GM23248 (cell line): Measurements from ENCODE around the gene DIP2C.

Experiments used
- EZH2 ChIP-seq: fragments of 200-600 bp; sonication (generic); IDR thresholded peaks from 2 replicates; pipeline ENCODE4 v1.6.1; 2018; ENCODE audit warnings: antibody characterized with exemption, mild to moderate bottlenecking; ENCODE audit not compliant: insufficient read depth, poor library complexity, severe bottlenecking
- EZH2phosphoT487 ChIP-seq: fragments of 200-600 bp; sonication (generic); IDR thresholded peaks from 2 replicates; pipeline ENCODE4 v1.6.1; 2018; ENCODE audit warnings: antibody characterized with exemption, moderate library complexity, mild to moderate bottlenecking, low read depth; ENCODE audit not compliant: insufficient read depth

GRCh38 chr10:335151-335800 lies 354.2 kb downstream of the DIP2C start:
- no peak for TF ChIP-seq EZH2phosphoT487
- no peak for TF ChIP-seq EZH2
